HEK293 (cell line): ENCODE measurements around the gene TP53BP1.

ENCODE experiments used
- CTCF ChIP-seq: fragments of 450-650 bp; formaldehyde crosslinking; IDR thresholded peaks from 2 replicates; pipeline ENCODE4 v1.5.1; 2016; ENCODE audit warnings: missing biosample characterization, missing genetic modification characterization
- ELK4 ChIP-seq: IDR thresholded peaks from 2 replicates; pipeline ENCODE4 v1.6.1; 2011; ENCODE audit warnings: mild to moderate bottlenecking, low read depth, low read length, borderline replicate concordance
- HOXC10 ChIP-seq: sonication (generic); formaldehyde crosslinking; IDR thresholded peaks from 2 replicates; pipeline ENCODE4 v1.8.1; 2023; ENCODE audit warnings: mild to moderate bottlenecking, missing genetic modification reagents
- KLF16 ChIP-seq: fragments of 450-650 bp; formaldehyde crosslinking; IDR thresholded peaks from 2 replicates; pipeline ENCODE4 v1.5.1; 2017; ENCODE audit warnings: missing biosample characterization, missing genetic modification characterization
- ZBTB17 ChIP-seq: fragments of 450-650 bp; formaldehyde crosslinking; IDR thresholded peaks from 2 replicates; pipeline ENCODE4 v1.5.1; 2016; ENCODE audit warnings: missing biosample characterization, missing genetic modification characterization
- ZBTB7A ChIP-seq: fragments of 450-650 bp; formaldehyde crosslinking; IDR thresholded peaks from 2 replicates; pipeline ENCODE4 v1.5.1; 2016; ENCODE audit warnings: low read depth, missing biosample characterization, missing genetic modification characterization
- ZNF138 ChIP-seq: fragments of 450-650 bp; formaldehyde crosslinking; IDR thresholded peaks from 2 replicates; pipeline ENCODE4 v1.5.1; 2016; ENCODE audit warnings: missing biosample characterization, missing genetic modification characterization, borderline replicate concordance
- ZNF140 ChIP-seq: fragments of 450-650 bp; formaldehyde crosslinking; IDR thresholded peaks from 2 replicates; pipeline ENCODE4 v1.5.1; 2016; ENCODE audit warnings: missing biosample characterization, missing genetic modification characterization
- ZNF157 ChIP-seq: fragments of 450-650 bp; formaldehyde crosslinking; IDR thresholded peaks from 2 replicates; pipeline ENCODE4 v1.5.1; 2016; ENCODE audit warnings: missing biosample characterization, missing genetic modification characterization
- ZNF521 ChIP-seq: fragments of 450-650 bp; formaldehyde crosslinking; IDR thresholded peaks from 2 replicates; pipeline ENCODE4 v1.5.1; 2017; ENCODE audit warnings: missing biosample characterization, mild to moderate bottlenecking, missing genetic modification characterization
- ZNF580 ChIP-seq: fragments of 450-650 bp; formaldehyde crosslinking; IDR thresholded peaks from 2 replicates; pipeline ENCODE4 v1.5.1; 2016; ENCODE audit warnings: missing biosample characterization, missing genetic modification characterization
- ZNF677 ChIP-seq: fragments of 450-650 bp; IDR thresholded peaks from 2 replicates; pipeline ENCODE4 v1.5.0; 2018; ENCODE audit warnings: missing biosample characterization, mild to moderate bottlenecking, missing genetic modification characterization, moderate library complexity
- ZNF777 ChIP-seq: fragments of 450-650 bp; formaldehyde crosslinking; IDR thresholded peaks from 2 replicates; pipeline ENCODE4 v1.5.1; 2017; ENCODE audit warnings: missing biosample characterization, missing genetic modification characterization, borderline replicate concordance

- no peak for TF ChIP-seq CTCF (tag by site-specific recombination)
- TF ChIP-seq KLF16 (tag by site-specific recombination): no peak
- TF ChIP-seq ZBTB7A: no peak
- TF ChIP-seq ELK4: no peak
- no peak for TF ChIP-seq ZBTB17 (tag by site-specific recombination)
- no peak for TF ChIP-seq ZNF580 (tag by site-specific recombination)
- TF ChIP-seq ZNF677 (tag by site-specific recombination): no peak
- TF ChIP-seq ZNF777 (tag by site-specific recombination): no peak
- no peak for TF ChIP-seq ZNF138 (tag by site-specific recombination)
- TF ChIP-seq HOXC10: no peak
- TF ChIP-seq ZNF140 (tag by site-specific recombination): no peak
- no peak for TF ChIP-seq ZNF521
- TF ChIP-seq ZNF157 (tag by site-specific recombination): no peak
Measured at GRCh38 chr15:43433661-43434303, 59.2 kb downstream of the TP53BP1 start.
